SH-SY5Y (cell line): ENCODE results near the gene PLXDC2.

Experiments
- GATA2 ChIP-seq: IDR thresholded peaks from 2 replicates; pipeline ENCODE4 v1.6.1; 2011; ENCODE audit warnings: mild to moderate bottlenecking, low read depth, low read length
- GATA3 ChIP-seq: IDR thresholded peaks from 2 replicates; pipeline ENCODE4 v1.6.1; 2011; ENCODE audit warnings: low read depth, mild to moderate bottlenecking, low read length, moderate library complexity

- TF ChIP-seq GATA3 (no peak), GATA2 (no peak)
Observed at GRCh38 chr10:19892677-19893076, 76.4 kb downstream of the PLXDC2 start.
